Activated CD8-positive, alpha-beta T cell treated with anti-CD3 and anti-CD28 coated beads, Interleukin-2, amount 10 ng/mL, durations not matched to agents 7 days and 5 days (primary cell): ENCODE data around the gene SEC14L5. TPM values are rescaled to one million over a fixed set of nuclear protein-coding genes. Genes with fewer than 3 reads are reported as not detected.
"Not testable (repeated sequence)": the region's sequence is repeated elsewhere in the genome, so short reads cannot be mapped to it uniquely, and the experiment has no call there.

Source experiments
- ATAC-seq: fragments of 150-1000 bp; cut with Tn5 transposase; one replicate; pipeline ENCODE4 v1.10.0; 2021; ENCODE audit warnings: moderate library complexity
- CTCF ChIA-PET: fragments of 350-600 bp; sonication (Branson Sonifier 250); formaldehyde crosslinking; loops from one replicate; lab custom pipeline; 2021; ENCODE audit warnings: antibody characterized with exemption; lab: Charles Lee
- POLR2A ChIA-PET: fragments of 350-600 bp; sonication (Branson Sonifier 250); formaldehyde crosslinking; loops from one replicate; lab custom pipeline; 2021; ENCODE audit warnings: antibody characterized with exemption; lab: Charles Lee
- DNase-seq: peaks from one replicate; pipeline ENCODE4 v3.0.0-alpha.2; 2020
- H3K27ac Mint-ChIP-seq: one replicate; pipeline ENCODE4 v1.8.0; 2021; ENCODE audit warnings: mild to moderate bottlenecking, mixed read lengths
- H3K27me3 Mint-ChIP-seq: one replicate; pipeline ENCODE4 v1.8.0; 2021; ENCODE audit warnings: low read depth, mixed read lengths
- H3K36me3 Mint-ChIP-seq: one replicate; pipeline ENCODE4 v1.8.0; 2021; ENCODE audit warnings: low read depth, mixed read lengths
- H3K4me1 Mint-ChIP-seq: one replicate; pipeline ENCODE4 v1.8.0; 2021; ENCODE audit warnings: low read depth, mixed read lengths
- H3K4me3 Mint-ChIP-seq: one replicate; pipeline ENCODE4 v1.8.0; 2021; ENCODE audit warnings: mild to moderate bottlenecking, mixed read lengths
- H3K9me3 Mint-ChIP-seq: one replicate; pipeline ENCODE4 v1.8.0; 2022; ENCODE audit warnings: mixed read lengths; ENCODE audit not compliant: insufficient read depth
- total RNA-seq, 2 experiments: library from RNA; stranded (reverse); gene quantifications; one replicate each; pipeline ENCODE4 v1.2.3, GENCODE V29; 2021

Gene SEC14L5
- total RNA-seq, 2 experiments from 2014 or later, result not detected

GRCh38 chr16:4920826-4921225, 37.3 kb upstream of the SEC14L5 start:
- CTCF ChIA-PET, result no interaction called here
- POLR2A ChIA-PET, result no interaction called here
- Mint-ChIP-seq H3K27ac (no peak overlapping the region), H3K9me3 (no peaks in the 10 kb centered on the region), H3K4me3 (no peak overlapping the region), H3K27me3 (no peaks in the 10 kb centered on the region), H3K36me3 (no peaks in the 10 kb centered on the region), H3K4me1 (no peaks in the 10 kb centered on the region)
- no peak for DNase-seq
- ATAC-seq, result no peak

DNA sequence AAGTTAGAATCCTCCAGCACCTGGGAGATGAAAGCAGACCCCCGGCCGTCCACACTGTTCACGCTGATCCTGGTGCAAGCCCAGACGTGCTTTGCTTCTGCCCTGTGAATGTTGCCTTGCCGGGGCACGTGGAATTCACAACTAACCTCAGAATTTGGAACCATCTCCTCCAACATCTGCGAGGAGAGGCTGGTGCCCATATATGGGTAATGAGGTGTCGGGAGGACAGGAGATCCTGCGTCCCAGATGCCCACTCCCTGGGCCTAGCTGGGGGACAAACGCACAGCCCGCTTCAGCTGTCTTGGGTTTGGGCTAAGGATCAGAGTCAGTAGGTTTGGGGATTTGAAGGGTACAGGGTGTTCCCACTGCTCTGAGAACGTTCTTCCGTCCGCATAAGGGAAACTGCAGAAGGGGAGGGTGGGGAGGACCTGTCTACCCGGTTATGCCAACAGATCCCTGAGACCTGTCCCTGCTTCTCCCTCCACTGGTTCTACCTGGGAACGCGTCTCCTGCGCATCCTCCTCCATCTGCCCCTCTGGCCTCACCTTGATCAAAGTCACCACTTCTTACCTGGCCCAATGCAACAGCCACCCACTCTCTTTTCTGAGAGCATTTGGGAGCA, 35.3 kb upstream of the SEC14L5 start:
- Mint-ChIP-seq H3K4me3 (no peak overlapping the region), H3K27me3 (no peaks in the 10 kb centered on the region), H3K4me1 (no peaks in the 10 kb centered on the region), H3K27ac (no peak overlapping the region), H3K36me3 (no peaks in the 10 kb centered on the region), H3K9me3 (peaks cover 4% of the 10 kb centered on the region)
- no peak for ATAC-seq
- DNase-seq, result no peak
- ChIA-PET POLR2A (no interaction called here), CTCF (no interaction called here)

- ATAC-seq, result no peak
- Mint-ChIP-seq H3K27ac (no peak overlapping the region), H3K9me3 (peaks cover 4% of the 10 kb centered on the region), H3K4me1 (no peaks in the 10 kb centered on the region), H3K27me3 (no peaks in the 10 kb centered on the region), H3K36me3 (no peaks in the 10 kb centered on the region), H3K4me3 (no peak overlapping the region)
- DNase-seq, result no peak
- ChIA-PET CTCF (no interaction called here), POLR2A (no interaction called here)
Observed at GRCh38 chr16:4923853-4924252, 34.3 kb upstream of the SEC14L5 start.

DNA sequence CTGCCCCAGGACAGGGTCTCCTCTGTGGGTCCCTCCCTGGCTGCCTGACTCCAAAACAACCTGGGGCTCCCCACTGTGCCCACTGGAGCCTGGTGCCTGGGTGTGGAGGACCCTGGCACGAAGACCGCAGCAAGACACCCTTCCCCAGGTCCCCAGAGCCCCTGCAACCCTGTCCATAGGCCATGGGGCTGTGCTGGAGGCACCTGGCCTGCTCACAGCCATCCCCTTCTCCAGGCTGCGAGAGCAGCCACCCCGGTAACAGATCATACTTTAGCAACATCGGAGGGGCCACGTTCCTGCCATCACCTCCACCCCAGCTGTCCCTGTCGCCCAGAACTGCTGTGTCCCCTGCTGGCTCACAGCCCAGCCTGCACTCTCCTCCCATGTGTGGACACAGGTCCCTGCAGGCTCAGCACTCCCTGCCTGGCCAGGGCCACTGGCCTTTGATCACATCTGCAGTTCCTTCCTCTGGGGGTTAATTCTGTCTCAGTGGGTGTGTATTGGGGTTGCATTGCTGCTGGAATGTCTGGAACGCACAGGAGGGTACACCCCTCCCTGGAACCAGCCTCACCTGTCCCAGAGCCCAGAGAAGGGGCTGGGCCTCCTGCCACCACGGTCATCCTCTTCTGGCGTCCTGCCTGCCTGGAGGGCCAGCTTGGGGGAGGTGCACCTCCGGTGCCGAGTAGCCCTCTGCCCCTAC, 33.4 kb upstream of the SEC14L5 start:
- H3K4me3 Mint-ChIP-seq, result no peak overlapping the region
- no peaks in the 10 kb centered on the region for H3K36me3 Mint-ChIP-seq
- H3K9me3 Mint-ChIP-seq, result peaks cover 4% of the 10 kb centered on the region
- DNase-seq (no peak), ATAC-seq (no peak)
- ChIA-PET CTCF (no interaction called here), POLR2A (no interaction called here)
- no peaks in the 10 kb centered on the region for H3K4me1 Mint-ChIP-seq
- no peak overlapping the region for H3K27ac Mint-ChIP-seq
- no peaks in the 10 kb centered on the region for H3K27me3 Mint-ChIP-seq

- Mint-ChIP-seq H3K9me3 (peaks cover 4% of the 10 kb centered on the region), H3K27ac (no peak overlapping the region), H3K36me3 (no peaks in the 10 kb centered on the region), H3K27me3 (no peaks in the 10 kb centered on the region), H3K4me3 (no peak overlapping the region), H3K4me1 (no peaks in the 10 kb centered on the region)
- CTCF ChIA-PET, result no interaction called here
- POLR2A ChIA-PET, result no interaction called here
- ATAC-seq, result no peak
- DNase-seq, result no peak
Observed at GRCh38 chr16:4925293-4925607, 32.9 kb upstream of the SEC14L5 start.

DNA sequence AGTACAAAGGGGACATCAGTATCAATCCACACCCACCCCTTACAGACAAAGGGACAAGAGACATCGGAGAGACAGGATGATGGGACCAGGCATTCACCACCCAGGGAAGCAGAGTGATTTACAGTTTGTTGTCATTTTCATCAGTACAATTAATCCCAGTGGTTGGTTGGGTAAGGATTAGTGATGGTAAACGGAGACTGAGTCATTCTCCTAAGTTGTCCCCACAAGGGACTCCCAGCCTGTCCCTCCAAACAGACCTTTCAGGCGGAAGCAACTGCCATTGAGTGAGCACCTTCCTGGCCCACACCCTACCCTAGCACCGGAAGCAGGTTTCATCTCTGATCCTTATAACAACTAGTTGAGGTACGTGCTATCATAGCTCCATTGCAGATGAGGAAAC, 32.3 kb upstream of the SEC14L5 start:
- no peak overlapping the region for H3K4me3 Mint-ChIP-seq
- peaks cover 4% of the 10 kb centered on the region for H3K9me3 Mint-ChIP-seq
- no peaks in the 10 kb centered on the region for H3K27me3 Mint-ChIP-seq
- no peak for DNase-seq
- CTCF ChIA-PET, result no interaction called here
- no peak overlapping the region for H3K27ac Mint-ChIP-seq
- no peaks in the 10 kb centered on the region for H3K36me3 Mint-ChIP-seq
- no peaks in the 10 kb centered on the region for H3K4me1 Mint-ChIP-seq
- no peak for ATAC-seq
- POLR2A ChIA-PET, result no interaction called here

- CTCF ChIA-PET, result interaction anchor here (0.5 kb wide), 1 partner anchor 15 kb away, joined by 4 read pairs; no protein-coding TSS in a partner anchor
- ATAC-seq, result no peak
- H3K4me3 Mint-ChIP-seq, result no peak overlapping the region
- DNase-seq, result no peak
- H3K36me3 Mint-ChIP-seq, result no peaks in the 10 kb centered on the region
- no peaks in the 10 kb centered on the region for H3K4me1 Mint-ChIP-seq
- H3K27me3 Mint-ChIP-seq, result no peaks in the 10 kb centered on the region
- POLR2A ChIA-PET, result no interaction called here
- peaks cover 4% of the 10 kb centered on the region for H3K9me3 Mint-ChIP-seq
- no peak overlapping the region for H3K27ac Mint-ChIP-seq
Observed at GRCh38 chr16:4926928-4927327, 31.2 kb upstream of the SEC14L5 start.

DNA sequence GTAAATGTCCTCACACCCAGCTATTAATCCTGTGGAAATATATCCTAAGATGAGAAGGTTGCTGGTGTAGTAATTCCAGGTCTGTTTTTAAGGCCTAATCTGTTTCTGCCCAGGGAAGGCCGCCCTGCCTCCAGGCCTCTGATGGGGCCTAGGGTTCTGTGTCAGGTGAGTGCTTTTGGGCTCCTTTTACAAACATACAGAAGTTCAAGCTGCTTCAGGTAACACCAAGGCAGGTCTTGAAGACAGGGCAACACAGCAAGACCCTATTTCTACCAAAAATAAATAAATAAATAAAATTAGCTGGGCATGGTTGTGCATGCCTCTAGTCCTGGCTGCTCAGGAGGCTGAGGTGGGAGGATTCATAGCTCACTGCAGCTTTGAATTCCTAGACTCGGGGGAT, 30.5 kb upstream of the SEC14L5 start:
- ChIA-PET CTCF (interaction anchor here (0.5 kb wide), 1 partner anchor 14 kb away, joined by 4 read pairs; no protein-coding TSS in a partner anchor), POLR2A (no interaction called here)
- H3K4me1 Mint-ChIP-seq, result no peaks in the 10 kb centered on the region
- no peak overlapping the region for H3K27ac Mint-ChIP-seq
- H3K27me3 Mint-ChIP-seq, result no peaks in the 10 kb centered on the region
- ATAC-seq (no peak), DNase-seq (no peak)
- peaks cover 4% of the 10 kb centered on the region for H3K9me3 Mint-ChIP-seq
- H3K4me3 Mint-ChIP-seq, result no peak overlapping the region
- H3K36me3 Mint-ChIP-seq, result no peaks in the 10 kb centered on the region

DNA sequence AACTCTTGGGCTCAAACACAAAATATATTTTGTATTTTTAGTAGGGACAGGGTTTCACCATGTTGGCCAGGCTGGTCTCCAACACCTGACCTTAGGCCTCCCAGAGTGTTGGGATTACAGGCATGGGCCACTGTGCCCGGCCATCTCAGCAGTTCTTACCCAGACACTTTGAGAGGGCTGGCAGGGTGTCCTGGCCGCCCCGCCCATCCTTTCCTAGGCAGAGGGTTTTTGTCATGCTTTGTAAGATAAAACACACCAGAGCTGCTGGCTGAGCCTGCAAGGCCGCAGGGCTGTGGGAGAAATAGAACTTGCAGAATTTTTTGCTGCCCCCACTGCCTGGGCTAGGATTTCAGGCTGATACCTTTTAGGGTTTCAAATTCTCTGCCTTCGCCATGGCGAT, 29.9 kb upstream of the SEC14L5 start:
- POLR2A ChIA-PET, result no interaction called here
- ATAC-seq (no peak), DNase-seq (no peak)
- no peak overlapping the region for H3K4me3 Mint-ChIP-seq
- H3K4me1 Mint-ChIP-seq, result no peaks in the 10 kb centered on the region
- peaks cover 4% of the 10 kb centered on the region for H3K9me3 Mint-ChIP-seq
- CTCF ChIA-PET, result no interaction called here
- H3K27me3 Mint-ChIP-seq, result no peaks in the 10 kb centered on the region
- no peak overlapping the region for H3K27ac Mint-ChIP-seq
- H3K36me3 Mint-ChIP-seq, result no peaks in the 10 kb centered on the region

GRCh38 chr16:4929619-4930018, 28.5 kb upstream of the SEC14L5 start:
- H3K9me3 Mint-ChIP-seq, ATAC-seq, H3K4me3 Mint-ChIP-seq, POLR2A ChIA-PET, H3K27me3 Mint-ChIP-seq, H3K27ac Mint-ChIP-seq, H3K36me3 Mint-ChIP-seq, CTCF ChIA-PET, DNase-seq, H3K4me1 Mint-ChIP-seq: not testable (repeated sequence)

GRCh38 chr16:4931381-4931780, 26.7 kb upstream of the SEC14L5 start:
- DNase-seq (no peak), ATAC-seq (no peak)
- peaks cover under 1% of the 10 kb centered on the region for H3K4me1 Mint-ChIP-seq
- H3K27ac Mint-ChIP-seq, result no peak overlapping the region
- H3K27me3 Mint-ChIP-seq, result peaks cover 8% of the 10 kb centered on the region
- CTCF ChIA-PET, result no interaction called here
- H3K36me3 Mint-ChIP-seq, result no peaks in the 10 kb centered on the region
- no peak overlapping the region for H3K4me3 Mint-ChIP-seq
- peaks cover 4% of the 10 kb centered on the region for H3K9me3 Mint-ChIP-seq
- POLR2A ChIA-PET, result no interaction called here

DNA sequence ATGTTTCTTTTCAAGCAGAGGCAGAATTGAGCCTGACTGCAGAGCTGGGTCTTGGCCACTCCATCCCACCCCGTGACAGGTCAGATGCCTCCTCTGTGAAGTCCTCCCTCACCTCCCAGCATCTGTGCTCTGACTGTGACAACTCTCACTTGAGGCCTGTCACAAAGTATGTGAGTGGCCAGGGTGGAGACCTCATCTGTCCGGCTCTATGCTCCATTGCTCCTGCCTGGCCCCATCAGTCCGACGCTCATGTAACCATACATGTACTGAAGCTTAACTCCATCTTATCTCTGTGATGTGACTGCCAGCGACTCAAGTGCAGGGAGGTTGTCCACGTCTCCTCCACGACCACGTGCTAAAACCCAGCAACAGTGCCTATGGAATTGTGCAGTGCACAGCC, 24.7 kb upstream of the SEC14L5 start:
- no peak overlapping the region for H3K27ac Mint-ChIP-seq
- H3K27me3 Mint-ChIP-seq, result peaks cover 22% of the 10 kb centered on the region
- ATAC-seq (no peak), DNase-seq (no peak)
- no peaks in the 10 kb centered on the region for H3K9me3 Mint-ChIP-seq
- no peaks in the 10 kb centered on the region for H3K36me3 Mint-ChIP-seq
- peaks cover 4% of the 10 kb centered on the region for H3K4me1 Mint-ChIP-seq
- ChIA-PET POLR2A (interaction anchor here (0.8 kb wide), 1 partner anchor 29 kb away, joined by 3 read pairs; no protein-coding TSS in a partner anchor), CTCF (no interaction called here)
- H3K4me3 Mint-ChIP-seq, result no peak overlapping the region
